DND-41 (cell line): ENCODE results near the gene CHMP4A.

ENCODE experiments used
- ATAC-seq: fragments of 200-7000 bp; cut with Tn5 transposase; 3 replicates; pipeline ENCODE4 v1.9.1; 2021; ENCODE audit warnings: low read depth; ENCODE audit not compliant: insufficient read depth
- DNase-seq: peaks from one replicate; pipeline ENCODE4 v3.0.0-alpha.2; 2020
- H2AFZ ChIP-seq: 2 replicates; pipeline ENCODE4 v1.6.0; 2012; ENCODE audit warnings: low read depth, low read length
- H3K27ac ChIP-seq: 2 replicates; pipeline ENCODE4 v1.5.1; 2012; ENCODE audit warnings: low read length, inconsistent platforms
- H3K27me3 ChIP-seq: fragments of 200-600 bp; sonication (generic); 2 replicates; pipeline ENCODE4 v1.6.0; 2012; ENCODE audit warnings: low read length, mild to moderate bottlenecking, inconsistent platforms; ENCODE audit not compliant: insufficient read depth, poor library complexity
- H3K36me3 ChIP-seq: 2 replicates; pipeline ENCODE4 v1.5.1; 2012; ENCODE audit warnings: low read length, inconsistent platforms; ENCODE audit not compliant: insufficient read depth
- H3K4me1 ChIP-seq: 2 replicates; pipeline ENCODE4 v1.5.1; 2012; ENCODE audit warnings: mild to moderate bottlenecking, low read length; ENCODE audit not compliant: insufficient read depth
- H3K4me2 ChIP-seq: 2 replicates; pipeline ENCODE4 v1.6.0; 2012; ENCODE audit warnings: mild to moderate bottlenecking, moderate library complexity, low read length, inconsistent platforms; ENCODE audit not compliant: insufficient read depth
- H3K4me3 ChIP-seq, 2 experiments: fragments of 200-600 bp in 1 of 2; shearing (Covaris generic) in 1 of 2; 2 replicates each; pipeline ENCODE4 v1.5.1; 2012 to 2016; ENCODE audit warnings: inconsistent platforms in 2 of 2, low read length in 2 of 2, mild to moderate bottlenecking in 2 of 2, low read depth in 1 of 2, moderate library complexity in 1 of 2
- H3K79me2 ChIP-seq: 2 replicates; pipeline ENCODE4 v1.6.0; 2012; ENCODE audit warnings: low read length, inconsistent platforms; ENCODE audit not compliant: insufficient read depth
- H3K9ac ChIP-seq: 2 replicates; pipeline ENCODE4 v1.6.0; 2012; ENCODE audit warnings: low read depth, mild to moderate bottlenecking, inconsistent platforms, low read length, moderate library complexity
- H3K9me3 ChIP-seq: 2 replicates; pipeline ENCODE4 v1.5.1; 2012; ENCODE audit warnings: low read length, moderate library complexity, mild to moderate bottlenecking, inconsistent platforms; ENCODE audit not compliant: insufficient read depth, severe bottlenecking
- H4K20me1 ChIP-seq: 2 replicates; pipeline ENCODE4 v1.6.0; 2012; ENCODE audit warnings: low read length; ENCODE audit not compliant: insufficient read depth
- EZH2 ChIP-seq: IDR thresholded peaks from 3 replicates; pipeline ENCODE4 v1.6.1; 2012; ENCODE audit warnings: borderline replicate concordance, low read depth, mild to moderate bottlenecking, moderate library complexity, low read length, inconsistent platforms; ENCODE audit not compliant: severe bottlenecking
- TF ChIP-seq, protein P1 (sequence below): IDR thresholded peaks from 2 replicates; pipeline ENCODE4 v1.5.1; 2012; ENCODE audit warnings: borderline replicate concordance, low read length, moderate library complexity, mild to moderate bottlenecking; ENCODE audit not compliant: poor library complexity, severe bottlenecking; ENCODE audit errors: extremely low read depth

Gene CHMP4A

DNA sequence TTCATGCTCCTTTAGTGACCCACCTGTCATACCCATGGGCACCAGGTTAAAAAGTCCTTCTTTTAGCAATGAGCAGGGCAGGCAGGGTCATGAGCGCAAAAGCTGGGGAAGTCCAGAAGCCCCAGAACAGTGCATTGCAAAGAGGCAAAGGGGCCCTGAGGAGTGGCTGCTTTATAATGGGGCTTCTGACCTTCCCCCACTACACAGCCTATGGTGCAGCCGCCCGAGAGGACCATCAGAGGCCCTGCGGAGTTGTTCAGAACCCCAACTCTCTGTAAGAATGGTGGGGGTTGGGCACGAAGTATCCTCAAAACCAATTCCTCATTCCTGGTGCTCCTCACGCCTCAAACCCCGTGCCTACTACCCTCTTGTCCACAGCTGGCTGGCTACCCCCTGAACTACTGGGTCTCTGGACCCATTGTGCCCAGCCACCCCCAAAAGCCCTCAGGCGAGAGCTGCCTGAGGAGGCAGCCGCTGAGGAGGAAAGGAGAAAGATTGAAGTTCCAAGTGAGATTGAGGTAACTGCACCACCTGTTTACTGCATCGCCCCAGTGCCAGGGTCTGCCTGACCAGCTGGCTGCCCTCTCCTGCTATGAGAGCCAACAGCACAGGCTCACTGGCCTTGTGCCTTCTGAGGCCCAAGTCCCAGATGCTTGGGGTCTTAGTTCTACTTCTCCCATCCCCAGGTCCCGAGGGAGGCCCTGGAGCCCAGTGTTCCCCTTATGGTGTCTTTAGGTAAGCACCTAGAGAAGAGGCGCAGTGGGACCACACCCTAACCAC lies 34.7 kb downstream of the CHMP4A start:
- DNase-seq (no peak), ATAC-seq (no peak)
- Histone ChIP-seq H3K9ac (no peak overlapping the region), H3K36me3 (peaks cover 53% of the 10 kb centered on the region), H3K27me3 (no peaks in the 10 kb centered on the region), H3K4me1 (no peaks in the 10 kb centered on the region), H2AFZ (no peak overlapping the region), H4K20me1 (peaks cover 14% of the 10 kb centered on the region; the same call in 1 of the 2 replicates), H3K27ac (no peak overlapping the region), H3K9me3 (no peaks in the 10 kb centered on the region), H3K4me2 (no peak overlapping the region), H3K79me2 (no peaks in the 10 kb centered on the region), H3K4me3 (no peak overlapping the region)
- TF ChIP-seq, protein P1, sequence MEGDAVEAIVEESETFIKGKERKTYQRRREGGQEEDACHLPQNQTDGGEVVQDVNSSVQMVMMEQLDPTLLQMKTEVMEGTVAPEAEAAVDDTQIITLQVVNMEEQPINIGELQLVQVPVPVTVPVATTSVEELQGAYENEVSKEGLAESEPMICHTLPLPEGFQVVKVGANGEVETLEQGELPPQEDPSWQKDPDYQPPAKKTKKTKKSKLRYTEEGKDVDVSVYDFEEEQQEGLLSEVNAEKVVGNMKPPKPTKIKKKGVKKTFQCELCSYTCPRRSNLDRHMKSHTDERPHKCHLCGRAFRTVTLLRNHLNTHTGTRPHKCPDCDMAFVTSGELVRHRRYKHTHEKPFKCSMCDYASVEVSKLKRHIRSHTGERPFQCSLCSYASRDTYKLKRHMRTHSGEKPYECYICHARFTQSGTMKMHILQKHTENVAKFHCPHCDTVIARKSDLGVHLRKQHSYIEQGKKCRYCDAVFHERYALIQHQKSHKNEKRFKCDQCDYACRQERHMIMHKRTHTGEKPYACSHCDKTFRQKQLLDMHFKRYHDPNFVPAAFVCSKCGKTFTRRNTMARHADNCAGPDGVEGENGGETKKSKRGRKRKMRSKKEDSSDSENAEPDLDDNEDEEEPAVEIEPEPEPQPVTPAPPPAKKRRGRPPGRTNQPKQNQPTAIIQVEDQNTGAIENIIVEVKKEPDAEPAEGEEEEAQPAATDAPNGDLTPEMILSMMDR = no peak
- TF ChIP-seq EZH2 = no peak

DNA sequence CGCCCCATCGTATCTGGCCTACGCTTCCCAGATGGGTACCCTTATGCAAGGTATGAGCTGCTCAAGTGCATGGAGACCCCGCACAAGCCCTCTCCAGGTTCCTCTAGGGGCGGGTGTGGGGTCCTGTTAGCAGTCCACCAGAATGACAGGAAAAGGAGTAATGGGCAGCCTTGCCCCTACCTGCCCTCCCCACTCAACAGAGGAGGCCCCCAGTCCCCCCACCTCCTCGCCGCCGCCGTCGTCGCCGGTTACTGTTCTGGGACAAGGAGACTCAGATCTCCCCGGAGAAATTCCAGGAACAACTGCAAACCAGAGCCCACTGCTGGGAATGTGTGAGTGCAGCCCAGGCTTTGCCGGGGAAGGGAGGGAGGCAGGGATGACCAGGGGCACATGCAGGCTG lies 35.4 kb downstream of the CHMP4A start:
- Histone ChIP-seq H3K9ac (no peak overlapping the region), H3K4me3 (no peak overlapping the region), H3K4me2 (no peak overlapping the region), H3K27ac (no peak overlapping the region), H3K79me2 (no peaks in the 10 kb centered on the region), H3K4me1 (no peaks in the 10 kb centered on the region), H3K27me3 (no peaks in the 10 kb centered on the region), H2AFZ (no peak overlapping the region), H3K36me3 (peaks cover 46% of the 10 kb centered on the region), H3K9me3 (no peaks in the 10 kb centered on the region), H4K20me1 (peaks cover 11% of the 10 kb centered on the region; the same call in 1 of the 2 replicates)
- DNase-seq (no peak), ATAC-seq (no peak)
- TF ChIP-seq EZH2 = no peak
- TF ChIP-seq, protein P1 = no peak

DNA sequence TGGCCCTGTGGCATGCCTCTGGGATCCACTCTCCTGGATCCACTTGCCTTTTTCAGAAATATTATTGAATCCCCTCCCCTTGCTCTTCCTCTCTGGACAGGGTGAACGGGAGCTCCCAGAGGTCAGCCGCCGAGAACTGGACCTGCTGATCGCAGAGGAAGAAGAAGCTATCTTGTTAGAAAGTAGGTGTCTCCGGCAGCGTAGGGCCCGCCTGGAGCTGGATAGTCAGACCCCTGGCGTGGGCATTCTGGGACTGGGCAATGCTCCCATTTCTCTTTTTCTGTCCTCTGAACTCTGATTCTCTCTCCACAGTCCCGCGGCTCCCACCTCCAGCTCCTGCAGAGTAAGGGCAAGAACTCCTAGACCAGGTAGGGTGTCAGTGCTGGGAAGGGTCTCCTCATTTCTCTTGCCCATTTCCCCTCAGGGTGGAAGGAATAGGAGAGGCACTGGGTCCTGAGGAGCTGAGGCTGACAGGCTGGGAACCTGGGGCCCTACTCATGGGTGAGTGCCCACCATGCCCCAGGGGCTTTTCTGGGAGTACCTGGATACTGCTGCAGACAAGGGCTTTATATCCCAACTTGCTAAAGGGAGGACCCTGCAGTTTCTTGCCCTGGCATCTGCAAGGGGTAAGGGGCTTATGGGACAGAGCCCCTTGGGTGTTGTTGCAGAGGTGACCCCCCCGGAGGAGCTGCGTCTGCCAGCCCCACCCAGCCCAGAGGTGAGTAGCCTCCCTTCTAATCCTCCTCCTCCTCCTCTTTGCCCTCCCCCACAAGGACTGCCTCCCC lies 36.1 kb downstream of the CHMP4A start:
- Histone ChIP-seq H3K79me2 (no peaks in the 10 kb centered on the region), H3K4me1 (no peaks in the 10 kb centered on the region), H3K27ac (no peak overlapping the region), H4K20me1 (peaks cover 10% of the 10 kb centered on the region; the same call in 1 of the 2 replicates), H3K9ac (no peak overlapping the region), H3K4me3 (no peak overlapping the region), H3K27me3 (no peaks in the 10 kb centered on the region), H3K4me2 (no peak overlapping the region), H3K9me3 (no peaks in the 10 kb centered on the region), H3K36me3 (peaks cover 40% of the 10 kb centered on the region), H2AFZ (no peak overlapping the region)
- TF ChIP-seq EZH2 = no peak
- TF ChIP-seq, protein P1 = no peak
- ATAC-seq (no peak), DNase-seq (no peak)
